ENCODE measurements around the gene FDPS.

The FDPS gene

GRCh38 chr1:155305881-155306391, 2.7 kb upstream of the FDPS start:
- TF ChIP-seq CTCF (conservative IDR thresholded peaks at IDR 0.05; ENCODE audit: low read length), result no peak
- no peak overlapping the region for H3K4me3 ChIP-seq (ENCODE audit: low read length)
- DNase-seq (ENCODE audit: low read depth), result peak; percentile 87

GRCh38 chr1:155307247-155307740, 1.4 kb upstream of the FDPS start:
- TF ChIP-seq CTCF (conservative IDR thresholded peaks at IDR 0.05; ENCODE audit: low read length), result peak; percentile 51
- H3K4me3 ChIP-seq (ENCODE audit: low read length), result no peak overlapping the region
- peak; percentile 52 for DNase-seq (ENCODE audit: low read depth)

GRCh38 chr1:155309423-155310021, 856 bp downstream of the FDPS start:
- DNase-seq (ENCODE audit: low read depth), result no peak
- peak overlapping the region; percentile 90 for H3K4me3 ChIP-seq (ENCODE audit: low read length)
- TF ChIP-seq CTCF (conservative IDR thresholded peaks at IDR 0.05; ENCODE audit: low read length), result no peak

GRCh38 chr1:155313261-155313660, 4.6 kb downstream of the FDPS start:
- no peak overlapping the region for H3K4me3 ChIP-seq (ENCODE audit: low read length)
- no peak for DNase-seq (ENCODE audit: low read depth)
- TF ChIP-seq CTCF (conservative IDR thresholded peaks at IDR 0.05; ENCODE audit: low read length), result no peak

- no peak for TF ChIP-seq CTCF (conservative IDR thresholded peaks at IDR 0.05; ENCODE audit: low read length)
- no peak for DNase-seq (ENCODE audit: low read depth)
- no peak overlapping the region for H3K4me3 ChIP-seq (ENCODE audit: low read length)
Observed at GRCh38 chr1:155316922-155317321, 8.3 kb downstream of the FDPS start.

GRCh38 chr1:155318082-155318481, 9.4 kb downstream of the FDPS start:
- TF ChIP-seq CTCF (conservative IDR thresholded peaks at IDR 0.05; ENCODE audit: low read length), result no peak
- DNase-seq (ENCODE audit: low read depth), result no peak
- H3K4me3 ChIP-seq (ENCODE audit: low read length), result no peak overlapping the region

GRCh38 chr1:155319536-155319935, 10.9 kb downstream of the FDPS start:
- H3K4me3 ChIP-seq (ENCODE audit: low read length), result no peak overlapping the region
- no peak for TF ChIP-seq CTCF (conservative IDR thresholded peaks at IDR 0.05; ENCODE audit: low read length)
- no peak for DNase-seq (ENCODE audit: low read depth)

Data from AG10803 (cell line).